GM12878 (cell line): ENCODE data around the gene GHSR. TPM values are rescaled to one million over a fixed set of nuclear protein-coding genes. Genes with fewer than 3 reads are reported as not detected.

Experiments used
- ATAC-seq: fragments of 200-7000 bp; cut with Tn5 transposase; 3 replicates; pipeline ENCODE4 v1.9.1; 2020; ENCODE audit warnings: mild to moderate bottlenecking, moderate library complexity
- BruUV-seq: library from RNA; stranded (reverse); fragments of 400-500 nt; replicated peaks from 2 replicates; lab custom pipeline; 2021; lab: Mats Ljungman, UMichigan
- CTCF ChIA-PET: fragments of 300-600 bp; sonication (Branson Sonifier 250); formaldehyde crosslinking; extraction: SDS; loops from one replicate; lab custom pipeline; 2021; ENCODE audit warnings: inconsistent platforms; lab: Yijun Ruan, JAX
- POLR2A ChIA-PET: fragments of 350-600 bp; formaldehyde crosslinking; extraction: SDS; loops from one replicate; lab custom pipeline; 2021; ENCODE audit warnings: inconsistent platforms; lab: Charles Lee
- RAD21 ChIA-PET: fragments of 300-600 bp; sonication (Branson Sonifier 250); formaldehyde crosslinking; loops from one replicate; lab custom pipeline; 2023; ENCODE audit warnings: antibody characterized with exemption; ENCODE audit not compliant: unreplicated experiment; lab: Charles Lee
- SMC1A ChIA-PET: fragments of 300-600 bp; sonication (Branson Sonifier 250); formaldehyde crosslinking; loops from one replicate; lab custom pipeline; 2023; ENCODE audit not compliant: unreplicated experiment, uncharacterized antibody; lab: Charles Lee
- DNase-seq: peaks from one replicate; pipeline ENCODE4 v3.0.0-alpha.2; 2011; ENCODE audit warnings: low read depth, low spot score
- FAIRE-seq: peaks from 3 replicates; lab custom pipeline; 2011; peaks lifted over from hg19 to GRCh38; lab: Jason Lieb, UNC
- H2AFZ ChIP-seq: 2 replicates; pipeline ENCODE4 v1.6.0; 2011; ENCODE audit warnings: low read depth, low read length, control low read depth; ENCODE audit not compliant: control insufficient read depth
- H3K27ac ChIP-seq: 2 replicates; pipeline ENCODE4 v1.5.1; 2011; ENCODE audit warnings: control low read depth; ENCODE audit not compliant: control insufficient read depth, insufficient read depth
- H3K27me3 ChIP-seq, 2 experiments: replicated peaks in 1 of 2; 2 replicates each; pipeline versions ENCODE4 v1.6.0 to v1.6.1; 2011; ENCODE audit warnings: low read length in 1 of 2; ENCODE audit not compliant: control insufficient read depth in 2 of 2, insufficient read depth in 2 of 2
- H3K36me3 ChIP-seq, 2 experiments: 2 replicates each; pipeline ENCODE4 v1.5.1; 2011; ENCODE audit warnings: low read length in 1 of 2; ENCODE audit not compliant: control insufficient read depth in 2 of 2, insufficient read depth in 2 of 2
- H3K4me1 ChIP-seq: 2 replicates; pipeline ENCODE4 v1.6.1; 2011; ENCODE audit warnings: mild to moderate bottlenecking, low read length, moderate library complexity, mixed read lengths; ENCODE audit not compliant: control insufficient read depth, insufficient read depth
- H3K4me2 ChIP-seq: 2 replicates; pipeline ENCODE4 v1.6.0; 2011; ENCODE audit warnings: control low read depth; ENCODE audit not compliant: control insufficient read depth, insufficient read depth
- H3K4me3 ChIP-seq: fragments of 200-600 bp; sonication (generic); 2 replicates; pipeline ENCODE4 v1.5.1; 2016
- H3K79me2 ChIP-seq: 2 replicates; pipeline ENCODE4 v1.6.0; 2011; ENCODE audit warnings: low read length; ENCODE audit not compliant: control insufficient read depth, insufficient read depth
- H3K9ac ChIP-seq: 2 replicates; pipeline ENCODE4 v1.8.0; 2011; ENCODE audit warnings: low read length, control low read depth, mixed read lengths; ENCODE audit not compliant: control insufficient read depth, insufficient read depth
- H3K9me3 ChIP-seq: replicated peaks from 3 replicates; pipeline ENCODE4 v1.5.1; 2011; ENCODE audit warnings: mild to moderate bottlenecking, low read length; ENCODE audit not compliant: control insufficient read depth, insufficient read depth
- H4K20me1 ChIP-seq: 2 replicates; pipeline ENCODE4 v1.6.0; 2011; ENCODE audit not compliant: control insufficient read depth, insufficient read depth
- ASH2L ChIP-seq: fragments of 300-600, 200-600 bp; sonication (generic); IDR thresholded peaks from 2 replicates; pipeline ENCODE4 v1.6.1; 2017; ENCODE audit warnings: low read depth, mild to moderate bottlenecking, borderline replicate concordance
- CBX3 ChIP-seq: fragments of 200-600 bp; sonication (generic); IDR thresholded peaks from 2 replicates; pipeline ENCODE4 v1.6.1; 2016; ENCODE audit warnings: low read depth, borderline replicate concordance
- E2F4 ChIP-seq: IDR thresholded peaks from 2 replicates; pipeline ENCODE4 v1.6.1; 2012; ENCODE audit warnings: low read depth, low read length, improper control_type of control experiment
- MYB ChIP-seq: fragments of 150-350 bp; IDR thresholded peaks from 2 replicates; pipeline ENCODE4 v1.6.1; 2014; ENCODE audit warnings: mild to moderate bottlenecking, low read depth, low read length, borderline replicate concordance
- NR2F1 ChIP-seq: fragments of 450-650 bp; conservative IDR thresholded peaks from 2 replicates; pipeline ENCODE4 v1.6.1; 2017; ENCODE audit warnings: mild to moderate bottlenecking
- PAX5 ChIP-seq: IDR thresholded peaks from 2 replicates; pipeline ENCODE4 v1.6.1; 2011; ENCODE audit warnings: low read depth, low read length, borderline replicate concordance
- POLR2AphosphoS5 ChIP-seq: IDR thresholded peaks from 2 replicates; pipeline ENCODE4 v1.6.1; 2011; ENCODE audit warnings: mild to moderate bottlenecking, low read length, inconsistent platforms
- RB1 ChIP-seq: fragments of 450-650 bp; formaldehyde crosslinking; IDR thresholded peaks from 2 replicates; pipeline ENCODE4 v1.6.1; 2017; ENCODE audit warnings: mild to moderate bottlenecking, borderline replicate concordance
- SUZ12 ChIP-seq: fragments of 200-600 bp; sonication (generic); IDR thresholded peaks from one replicate; pipeline ENCODE4 v1.6.1; 2018; ENCODE audit warnings: antibody characterized with exemption, mild to moderate bottlenecking; ENCODE audit not compliant: unreplicated experiment
- TAF1 ChIP-seq: IDR thresholded peaks from 2 replicates; pipeline ENCODE4 v1.6.1; 2011; ENCODE audit warnings: mild to moderate bottlenecking, low read depth, low read length, borderline replicate concordance
- USF1 ChIP-seq: IDR thresholded peaks from 2 replicates; pipeline ENCODE4 v1.6.1; 2011; ENCODE audit warnings: borderline replicate concordance, low read depth, mild to moderate bottlenecking, moderate library complexity, mixed read lengths, low read length; ENCODE audit not compliant: insufficient read depth; ENCODE audit errors: extremely low read length
- ZNF217 ChIP-seq: fragments of 450-650 bp; IDR thresholded peaks from 2 replicates; pipeline ENCODE4 v1.6.1; 2017; ENCODE audit warnings: antibody characterized with exemption, mild to moderate bottlenecking
- ZNF384 ChIP-seq: IDR thresholded peaks from 2 replicates; pipeline ENCODE4 v1.6.1; 2012; ENCODE audit warnings: low read depth, mild to moderate bottlenecking, low read length, improper control_type of control experiment, borderline replicate concordance
- ZNF622 ChIP-seq: fragments of 450-650 bp; IDR thresholded peaks from 2 replicates; pipeline ENCODE4 v1.6.1; 2017; ENCODE audit warnings: mild to moderate bottlenecking, inconsistent platforms
- WGBS: methylation state at CpG from one replicate; pipeline ENCODE4 v1.1.6; 2016; ENCODE audit warnings: low lambda C conversion rate; ENCODE audit not compliant: insufficient replicate concordance, insufficient coverage; ENCODE audit errors: missing lambda C conversion rate; 5-methylcytosine and 5-hydroxymethylcytosine counted together
- in situ Hi-C: fragments of 300-500 bp; cut with MboI; formaldehyde crosslinking; loops from 9 replicates; pipeline ENCODE4 v1.14.3; 2018; ENCODE audit warnings: mixed read lengths
- intact Hi-C: fragments of 100-400 bp; cut with micrococcal nuclease; formaldehyde crosslinking; loops from one replicate; pipeline ENCODE4 v1.14.2; 2022; ENCODE audit not compliant: unreplicated experiment
- polyA plus RNA-seq, 11 experiments: library from polyadenylated mRNA; depleted of rRNA in 4 of 11; unstranded in 6 of 11; stranded (reverse) in 5 of 11; fragments of >200 nt; fragmentation: Nextera tagmentation in 4 of 11; fragmentation: Illumina TruSeq in 1 of 11; extraction: Ambion mirVana in 4 of 11; extraction: Trizol in 1 of 11; gene quantifications; 1 replicate in 1 of 11; 2 replicates in 10 of 11; pipeline versions ENCODE4 v1.2.1 to v1.2.3, GENCODE V29; 2011 to 2016; ENCODE audit warnings: inconsistent platforms in 2 of 11, missing spikeins in 2 of 11, low read depth in 1 of 11
- total RNA-seq, 4 experiments: library from RNA; depleted of rRNA in 3 of 4; stranded (reverse); fragments of >200 nt in 3 of 4; fragmentation: Illumina TruSeq in 1 of 4; extraction: Trizol in 1 of 4; gene quantifications; 2 replicates each; pipeline versions ENCODE4 v1.2.1 to v1.2.3, GENCODE V29; 2013 to 2021

The GHSR gene
- total and polyA plus RNA-seq, 10 of the 15 experiments (the other 5 are each of a cell fraction or from before 2014, with no cell fraction given): not detected

- Histone ChIP-seq H3K27me3 (no peaks in the 10 kb centered on the region), H3K9me3 (no peaks in the 10 kb centered on the region), H3K36me3 (no peaks in the 10 kb centered on the region), H3K4me2 (no peak overlapping the region), H3K4me1 (no peaks in the 10 kb centered on the region), H2AFZ (no peak overlapping the region), H3K4me3 (no peak overlapping the region), H4K20me1 (no peaks in the 10 kb centered on the region), H3K27ac (no peak overlapping the region), H3K79me2 (no peaks in the 10 kb centered on the region), H3K9ac (no peak overlapping the region)
- ChIA-PET POLR2A (no interaction called here), SMC1A (interaction anchor here (1.2 kb wide), 1 partner anchor 11 kb away, joined by 4 read pairs; no protein-coding TSS in a partner anchor), RAD21 (no interaction called here), CTCF (no interaction called here)
- in situ Hi-C loops (no loop called here), intact Hi-C loops (no loop called here)
- 49% methylated on average over 5 of the region's 5 CpGs for WGBS
- ATAC-seq (no peak), DNase-seq (no peak), FAIRE-seq (no peak)
- no TSS peak for BruUV-seq
- TF ChIP-seq SUZ12: no peak
- no peak for TF ChIP-seq ZNF384
- no peak for TF ChIP-seq E2F4
- no peak for TF ChIP-seq RB1
- no peak for TF ChIP-seq POLR2AphosphoS5
- no peak for TF ChIP-seq ASH2L
- no peak for TF ChIP-seq USF1
- no peak for TF ChIP-seq ZNF622
- no peak for TF ChIP-seq PAX5
- TF ChIP-seq NR2F1: no peak
- TF ChIP-seq TAF1: no peak
- no peak for TF ChIP-seq CBX3
- TF ChIP-seq ZNF217: no peak
- TF ChIP-seq MYB: no peak
Observed at GRCh38 chr3:172415323-172415722, 32.9 kb downstream of the GHSR start.
